Measurements from ENCODE around the gene SMCHD1. TPM values are rescaled to one million over a fixed set of nuclear protein-coding genes. Genes with fewer than 3 reads are reported as not detected.

SMCHD1 gene
- total RNA-seq, 1 experiment from 2014 or later = 33.0 TPM

- no peak overlapping the region for H3K27ac Mint-ChIP-seq
- no peaks in the 10 kb centered on the region for H3K36me3 Mint-ChIP-seq
- DNase-seq (ENCODE audit: low spot score) (no peak), ATAC-seq (no peak; the same call in 1 of the 2 replicates)
- H3K27me3 Mint-ChIP-seq (ENCODE audit: low read depth) = peaks cover 15% of the 10 kb centered on the region
- CTCF ChIA-PET = no interaction called here
- POLR2A ChIA-PET = no interaction called here
- peaks cover 3% of the 10 kb centered on the region for H3K9me3 Mint-ChIP-seq
- H3K4me1 Mint-ChIP-seq = peaks cover 14% of the 10 kb centered on the region
- no peak for TF ChIP-seq TCF7 (CRISPR knock-in tag; IDR thresholded peaks at IDR 0.05; ENCODE audit: low read depth)
- TF ChIP-seq TEAD1 (CRISPR knock-in tag; IDR thresholded peaks at IDR 0.05) = no peak
- TF ChIP-seq PRDM15 (CRISPR knock-in tag; IDR thresholded peaks at IDR 0.05) = no peak
- TF ChIP-seq ELF4 (CRISPR knock-in tag; IDR thresholded peaks at IDR 0.05; ENCODE audit: low read depth) = no peak
- TF ChIP-seq NR2C2 (CRISPR knock-in tag; IDR thresholded peaks at IDR 0.05) = no peak
- TF ChIP-seq ESRRA (CRISPR knock-in tag; IDR thresholded peaks at IDR 0.05; ENCODE audit: borderline replicate concordance) = no peak
- no peak for TF ChIP-seq NR1H2 (CRISPR knock-in tag; IDR thresholded peaks at IDR 0.05)
- no peak for TF ChIP-seq AFF4 (CRISPR knock-in tag; IDR thresholded peaks at IDR 0.05; ENCODE audit: borderline replicate concordance)
- TF ChIP-seq PREB (CRISPR knock-in tag; IDR thresholded peaks at IDR 0.05; ENCODE audit: borderline replicate concordance) = no peak
- TF ChIP-seq ZNF317 (CRISPR knock-in tag; IDR thresholded peaks at IDR 0.05; ENCODE audit: borderline replicate concordance, low read depth) = no peak
- no peak for TF ChIP-seq HMGA2 (CRISPR knock-in tag; IDR thresholded peaks at IDR 0.05)
- TF ChIP-seq E2F1 (CRISPR knock-in tag; IDR thresholded peaks at IDR 0.05) = no peak
- no peak for TF ChIP-seq MAX (CRISPR knock-in tag; IDR thresholded peaks at IDR 0.05)
- no peak overlapping the region for H3K4me3 Mint-ChIP-seq
Observed at GRCh38 chr18:2853926-2854664, 198.6 kb downstream of the SMCHD1 start.

Other genes starting within 250 kb of the SMCHD1 start
- 9.8 to 14.7 TPM (median 10.5 TPM) in 3 replicates for gene METTL4, start 84.2 kb upstream of the SMCHD1 start, total RNA-seq (2021)
- 36.6 to 43.0 TPM (median 36.9 TPM) in 3 replicates for gene NDC80, start 84.2 kb upstream of the SMCHD1 start, total RNA-seq (2021)
- 11.7 to 13.0 TPM (median 11.8 TPM) in 3 replicates for gene EMILIN2, start 191.3 kb downstream of the SMCHD1 start, total RNA-seq (2021)